Head of caudate nucleus (tissue), 42 donors: ENCODE measurements around the gene CX3CL1.
A peak's percentile ranks its signal among the peaks of the same experiment; 100 is the strongest.
"Not testable (repeated sequence)": the region's sequence is repeated elsewhere in the genome, so short reads cannot be mapped to it uniquely, and the experiment has no call there.

ENCODE experiments used
- DNase-seq, 42 donors: peaks; one replicate each; pipeline versions ENCODE4 v3.0.0 to v3.0.0-alpha.2; 2020 to 2021; ENCODE audit warnings: mixed read lengths in 7 of 42
- intact Hi-C: fragments of 100-400 bp; cut with DNase I; formaldehyde crosslinking; loops from one replicate; pipeline ENCODE4 v1.15.0; 2022

The CX3CL1 gene

GRCh38 chr16:57355898-57356414 lies 16.3 kb upstream of the CX3CL1 start:
- peak in 1 of 42 donors; percentile 20 for DNase-seq
- intact Hi-C loops, result no loop called here

GRCh38 chr16:57356547-57356946 lies 15.7 kb upstream of the CX3CL1 start:
- peak in 1 of 42 donors; percentile 10 for DNase-seq
- intact Hi-C loops, result no loop called here

- peak in 1 of 42 donors; percentile 40 for DNase-seq
- intact Hi-C loops, result no loop called here
These were observed 14.8 kb upstream of the CX3CL1 start for GRCh38 chr16:57357330-57358085.

DNA sequence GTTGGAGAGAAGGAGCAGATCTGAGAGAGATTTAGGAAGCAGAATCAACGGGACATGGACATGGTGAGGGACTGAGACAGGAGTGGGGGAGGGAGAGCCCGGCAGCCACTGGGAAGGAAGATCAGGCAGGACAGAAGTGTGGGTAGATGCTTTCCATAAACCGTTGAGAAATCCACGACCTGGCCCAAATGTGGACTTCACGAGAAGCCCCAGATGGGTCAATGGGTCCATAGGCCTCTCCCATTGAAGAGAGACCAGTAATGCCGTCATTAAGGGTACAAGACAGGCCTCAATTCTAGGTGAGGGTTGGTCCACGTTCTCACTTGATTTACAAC lies 14.2 kb upstream of the CX3CL1 start:
- intact Hi-C loops, result no loop called here
- DNase-seq, result no peak

DNA sequence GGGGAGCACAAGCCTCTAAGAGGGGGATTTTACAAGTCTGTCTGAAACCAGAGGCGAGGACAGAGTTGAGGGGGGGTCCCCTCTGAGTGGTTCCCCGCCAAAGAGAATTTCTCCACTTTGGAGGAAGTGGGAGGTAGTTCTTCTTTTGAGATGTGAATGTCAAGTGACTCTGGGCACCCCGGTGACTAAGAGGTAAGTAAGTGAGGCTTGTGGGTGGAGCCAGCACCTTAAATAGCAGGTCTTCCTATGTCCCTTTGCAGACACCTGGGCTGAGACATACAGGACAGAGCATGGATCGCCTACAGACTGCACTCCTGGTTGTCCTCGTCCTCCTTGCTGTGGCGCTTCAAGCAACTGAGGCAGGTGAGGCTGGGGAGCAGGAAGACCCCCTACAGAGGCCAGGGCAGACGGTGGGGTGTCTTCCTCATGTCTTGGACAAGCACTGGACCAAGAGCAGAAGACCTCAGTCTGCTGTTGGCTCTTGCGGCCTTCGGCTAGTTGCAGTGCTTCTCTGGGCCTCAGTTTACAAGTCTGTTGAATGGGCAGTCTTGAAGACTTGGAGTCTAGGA lies 13.7 kb upstream of the CX3CL1 start, which contains the start of gene CCL22:
Gene CCL22, plus strand, starts transcription at position 257 of the 569 bp plus-strand sequence. Its CDS starts 34 bp downstream, at position 291.
- intact Hi-C loops, result no loop called here
- peak in 2 of 42 donors; percentile 36 to 53 for DNase-seq

DNA sequence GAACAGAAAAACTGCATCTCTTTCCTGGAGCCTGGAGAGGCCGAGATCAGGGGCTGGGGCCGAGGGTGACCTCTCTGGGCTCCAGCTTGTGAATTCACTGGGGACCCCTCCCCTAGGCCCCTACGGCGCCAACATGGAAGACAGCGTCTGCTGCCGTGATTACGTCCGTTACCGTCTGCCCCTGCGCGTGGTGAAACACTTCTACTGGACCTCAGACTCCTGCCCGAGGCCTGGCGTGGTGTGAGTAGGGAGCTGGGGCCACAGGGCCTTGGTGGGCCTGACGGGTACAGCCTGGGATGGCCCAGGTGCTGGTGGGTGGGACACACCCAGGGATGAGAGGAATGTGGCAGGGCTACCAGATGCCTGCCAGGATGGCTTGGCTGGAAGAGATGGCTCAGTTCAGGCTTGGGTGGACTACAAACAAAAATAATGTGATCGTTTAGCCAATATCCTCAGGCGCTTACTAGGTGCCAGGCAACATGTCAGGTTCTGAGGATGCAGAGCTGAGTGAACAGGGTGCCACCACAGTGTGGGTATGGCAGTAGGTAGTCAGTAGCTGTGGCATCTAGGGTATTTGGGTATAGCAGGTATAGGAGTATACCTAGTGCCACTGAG lies 11.9 kb upstream of the CX3CL1 start:
- intact Hi-C loops, result no loop called here
- DNase-seq, result no peak

GRCh38 chr16:57361404-57361803 lies 10.9 kb upstream of the CX3CL1 start:
- DNase-seq, result peak in 2 of 42 donors; percentile 1 to 16
- intact Hi-C loops, result no loop called here

GRCh38 chr16:57364143-57364542 lies 8.1 kb upstream of the CX3CL1 start:
- DNase-seq, result peak in 1 of 42 donors; percentile 1
- intact Hi-C loops, result no loop called here

DNA sequence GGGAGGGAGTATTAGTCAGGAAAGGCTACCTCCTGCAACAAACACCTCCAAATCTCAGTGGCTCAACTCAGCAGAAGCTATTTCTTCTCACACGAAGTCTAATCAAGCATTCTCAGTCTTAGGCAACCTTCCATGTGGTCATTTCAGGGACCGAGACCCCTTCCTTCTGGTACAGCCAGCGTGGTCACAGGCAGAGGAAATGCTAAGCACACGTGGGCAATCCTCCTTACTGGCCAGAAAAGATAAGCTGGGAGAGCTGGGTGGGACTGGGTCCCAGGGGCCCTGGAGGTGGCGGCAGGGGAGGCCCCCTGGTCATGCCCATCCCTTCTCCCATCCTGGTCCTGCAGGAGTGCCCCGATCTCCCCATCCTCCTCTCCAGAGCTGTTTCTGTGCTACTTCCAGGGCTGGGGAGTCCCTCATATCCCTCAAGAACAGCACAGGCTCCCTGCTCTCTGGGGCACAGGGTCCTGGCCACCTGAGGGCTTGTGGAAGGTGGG lies 5.7 kb upstream of the CX3CL1 start:
- intact Hi-C loops, result no loop called here
- peak in 1 of 42 donors; percentile 16 for DNase-seq

- intact Hi-C loops, result no loop called here
- DNase-seq, result no peak
These were observed 5.1 kb upstream of the CX3CL1 start for GRCh38 chr16:57367116-57367752.

GRCh38 chr16:57371494-57372371 lies 557 bp upstream of the CX3CL1 start:
- no peak for DNase-seq
- intact Hi-C loops, result loop anchor here (5.0 kb wide), 1 partner anchor 69 kb away; no protein-coding TSS in a partner anchor

- intact Hi-C loops, result loop anchor here (5.0 kb wide), 1 partner anchor 71 kb away; no protein-coding TSS in a partner anchor
- peak in 25 of 42 donors; percentile 18 to 79 (median 49) for DNase-seq
These were observed 1.0 kb downstream of the CX3CL1 start for GRCh38 chr16:57373117-57373947.

DNA sequence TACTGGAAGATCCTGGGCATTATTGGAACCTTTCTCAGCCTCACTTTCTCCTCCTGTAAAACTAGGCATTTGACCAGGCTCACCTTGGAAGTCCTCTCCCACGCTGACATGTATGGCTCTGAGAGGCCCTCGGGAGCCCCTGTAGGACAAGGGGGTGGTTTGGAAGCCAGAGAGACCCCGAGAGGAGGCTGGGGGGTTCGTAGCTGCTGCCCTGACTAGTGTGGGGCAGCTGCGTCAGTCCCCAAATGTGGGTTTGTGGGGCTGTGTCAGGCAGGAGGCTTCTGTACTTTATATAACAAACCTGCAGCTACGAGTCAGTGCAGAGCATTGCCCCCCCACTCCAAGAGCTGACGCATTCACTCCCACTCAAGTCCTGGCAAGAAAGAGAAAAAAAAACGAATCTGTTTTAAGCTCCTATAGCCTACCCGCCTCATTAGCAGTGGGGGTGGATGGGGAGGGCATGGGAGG lies 1.8 kb downstream of the CX3CL1 start:
- DNase-seq, result peak; percentile 43 to 92 (median 71)
- intact Hi-C loops, result loop anchor here (5.0 kb wide), 1 partner anchor 72 kb away; no protein-coding TSS in a partner anchor

- intact Hi-C loops, result loop anchor here (5.0 kb wide), 1 partner anchor 73 kb away; no protein-coding TSS in a partner anchor
- not testable (repeated sequence) for DNase-seq
These were observed 2.7 kb downstream of the CX3CL1 start for GRCh38 chr16:57374925-57375465.

DNA sequence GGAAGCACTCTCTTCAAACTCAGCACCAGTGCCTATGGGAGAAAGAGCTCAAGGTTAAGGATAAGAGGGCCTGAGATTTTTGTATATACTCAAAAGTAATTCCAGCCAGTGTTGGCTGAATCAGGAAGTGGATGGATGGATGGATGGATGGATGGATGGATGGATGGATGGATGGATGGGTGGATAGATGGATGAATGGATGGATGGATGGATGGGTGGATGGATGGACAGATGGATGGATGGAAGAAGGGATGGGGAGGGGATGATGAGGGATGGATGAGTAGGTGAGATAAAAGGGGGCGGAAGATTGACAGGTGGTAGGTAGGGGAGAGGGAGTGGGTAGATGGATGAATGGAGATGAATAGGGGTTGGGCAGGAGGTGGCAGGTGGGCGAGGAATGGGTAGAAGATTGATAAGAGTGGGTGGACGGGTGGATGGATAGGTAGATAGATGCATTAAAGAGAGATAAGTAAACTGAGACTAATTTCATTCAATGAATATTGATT lies 4.1 kb downstream of the CX3CL1 start:
- DNase-seq, result peak in 1 of 42 donors; percentile 42
- intact Hi-C loops, result no loop called here

DNA sequence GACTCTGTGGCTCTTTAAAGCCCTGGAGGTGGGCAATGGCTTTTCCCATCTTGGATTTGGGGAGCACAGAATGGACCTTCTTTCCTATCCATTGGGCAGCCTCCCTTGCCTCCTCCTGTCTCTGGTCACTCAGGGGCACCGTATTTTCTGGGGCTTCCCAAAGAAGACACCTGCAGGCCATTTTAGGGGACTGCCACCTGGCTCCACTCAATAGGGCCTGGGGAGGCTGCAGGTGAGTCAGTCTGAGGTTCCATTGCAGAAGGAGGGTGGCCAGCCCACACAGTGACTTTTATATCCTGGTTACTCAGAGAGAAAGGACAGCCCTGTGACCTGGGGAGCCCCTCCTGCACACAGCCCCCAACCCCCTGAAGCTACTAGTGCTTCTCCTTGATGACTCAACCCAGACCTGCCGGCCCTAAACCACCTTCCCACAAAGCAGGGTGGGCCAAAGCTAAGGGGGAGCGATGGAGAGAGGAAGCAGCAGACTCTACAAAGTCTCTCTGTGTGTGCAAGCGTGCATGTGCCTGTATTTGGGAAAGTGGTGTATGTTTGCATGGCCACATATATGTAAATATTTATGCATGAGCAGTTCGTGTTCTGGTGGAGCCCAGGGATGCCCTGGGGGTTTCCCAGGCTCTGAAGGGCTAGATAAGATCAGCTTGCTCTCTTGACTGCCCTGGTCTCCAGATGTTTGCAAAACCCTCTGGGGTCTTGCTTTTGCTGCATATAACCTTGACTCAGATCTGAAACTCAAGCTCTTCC lies 5.0 kb downstream of the CX3CL1 start:
- no peak for DNase-seq

More for the DNA sequence above, 5.0 kb downstream of the CX3CL1 start:
- intact Hi-C loops, result no loop called here
